B cell (primary cell): ENCODE measurements around the gene TTC21A. TPM values are rescaled to one million over a fixed set of nuclear protein-coding genes. Genes with fewer than 3 reads are reported as not detected.

Experiments used
- ATAC-seq: fragments of 200-7000 bp; cut with Tn5 transposase; one replicate; pipeline ENCODE4 v1.10.0; 2021; ENCODE audit warnings: low read depth, mild to moderate bottlenecking, moderate number of reproducible peaks, moderate library complexity
- CTCF ChIA-PET: fragments of 350-600 bp; sonication (Branson Sonifier 250); formaldehyde crosslinking; loops from one replicate; lab custom pipeline; 2021; ENCODE audit warnings: antibody characterized with exemption, inconsistent platforms; lab: Charles Lee
- POLR2A ChIA-PET: fragments of 350-600 bp; sonication (Branson Sonifier 250); formaldehyde crosslinking; loops from one replicate; lab custom pipeline; 2021; ENCODE audit warnings: antibody characterized with exemption; lab: Charles Lee
- DNase-seq: peaks from one replicate; pipeline ENCODE4 v3.0.0; 2013
- H2AFZ ChIP-seq: 2 replicates; pipeline ENCODE4 v1.6.1; 2012; ENCODE audit warnings: mild to moderate bottlenecking, low read depth, low read length; ENCODE audit not compliant: insufficient read depth, poor library complexity, severe bottlenecking
- H3K27ac ChIP-seq, 2 donors: 1 replicate in 1 of 2; 2 replicates in 1 of 2; pipeline ENCODE4 v1.5.1; 2012 to 2013; ENCODE audit warnings: low read length in 2 of 2, mild to moderate bottlenecking in 2 of 2, moderate library complexity in 1 of 2
- H3K27me3 ChIP-seq, 4 experiments: fragments of 200-600 bp in 1 of 4; sonication (generic) in 1 of 4; replicated peaks in 1 of 4; 1 replicate in 2 of 4; 2 replicates in 2 of 4; pipeline versions ENCODE4 v1.6.1 to v1.7.0; 2013 to 2016; ENCODE audit warnings: low read length in 3 of 4, mild to moderate bottlenecking in 2 of 4, mixed read lengths in 1 of 4, moderate library complexity in 1 of 4; ENCODE audit not compliant: insufficient read depth in 4 of 4, control insufficient read depth in 3 of 4; ENCODE audit errors: control extremely low read depth in 1 of 4
- H3K36me3 ChIP-seq, 2 experiments: replicated peaks in 1 of 2; 1 replicate in 1 of 2; 2 replicates in 1 of 2; pipeline versions ENCODE4 v1.6.1 to v1.7.1; 2013; ENCODE audit warnings: low read length in 1 of 2; ENCODE audit not compliant: insufficient read depth in 2 of 2, control insufficient read depth in 1 of 2; ENCODE audit errors: control extremely low read depth in 1 of 2, extremely low read depth in 1 of 2
- H3K4me1 ChIP-seq, 2 donors: fragments of 200-600 bp in 1 of 2; sonication (generic) in 1 of 2; 1 replicate in 1 of 2; 2 replicates in 1 of 2; pipeline versions ENCODE4 v1.5.1 to v1.6.1; 2013 to 2017; ENCODE audit warnings: low read length in 2 of 2; ENCODE audit not compliant: control insufficient read depth in 2 of 2, insufficient read depth in 2 of 2
- H3K4me2 ChIP-seq: replicated peaks from 2 replicates; pipeline ENCODE3; 2012; ENCODE audit warnings: mild to moderate bottlenecking, low read depth, low read length; ENCODE audit not compliant: poor library complexity, severe bottlenecking
- H3K4me3 ChIP-seq, 5 experiments: fragments of 200-600 bp in 1 of 5; sonication (generic) in 1 of 5; 1 replicate in 3 of 5; 2 replicates in 2 of 5; pipeline versions ENCODE4 v1.5.1 to v1.7.0; 2011 to 2016; ENCODE audit warnings: low read length in 4 of 5, mild to moderate bottlenecking in 4 of 5, low read depth in 2 of 5, control low read depth in 1 of 5, moderate library complexity in 1 of 5; ENCODE audit not compliant: insufficient read depth in 1 of 5; ENCODE audit errors: control extremely low read depth in 1 of 5, extremely low read depth in 1 of 5
- H3K79me2 ChIP-seq: fragments of 200-600 bp; sonication (generic); one replicate; pipeline ENCODE4 v1.6.0; 2016; ENCODE audit warnings: low read length; ENCODE audit not compliant: control insufficient read depth, insufficient read depth
- H3K9ac ChIP-seq: fragments of 200-600 bp; sonication (generic); 2 replicates; pipeline ENCODE4 v1.6.1; 2017; ENCODE audit warnings: mild to moderate bottlenecking, low read length, moderate library complexity
- H3K9me3 ChIP-seq, 3 donors: one replicate each; pipeline versions ENCODE4 v1.6.1 to v1.7.1; 2013; ENCODE audit warnings: low read length in 2 of 3; ENCODE audit not compliant: control insufficient read depth in 2 of 3, insufficient read depth in 1 of 3; ENCODE audit errors: control extremely low read depth in 1 of 3
- H4K20me1 ChIP-seq: 2 replicates; pipeline ENCODE4 v1.6.0; 2012; ENCODE audit warnings: mild to moderate bottlenecking, low read length; ENCODE audit not compliant: insufficient read depth, control insufficient read depth, poor library complexity, severe bottlenecking
- H3K27ac Mint-ChIP-seq: one replicate; pipeline ENCODE4 v1.8.0; 2021; ENCODE audit warnings: mixed read lengths
- H3K27me3 Mint-ChIP-seq: one replicate; pipeline ENCODE4 v1.8.0; 2021; ENCODE audit warnings: mixed read lengths
- H3K4me1 Mint-ChIP-seq: one replicate; pipeline ENCODE4 v1.8.0; 2021; ENCODE audit warnings: mixed read lengths
- H3K4me3 Mint-ChIP-seq: one replicate; pipeline ENCODE4 v1.8.0; 2021; ENCODE audit warnings: mixed read lengths
- H3K9me3 Mint-ChIP-seq: one replicate; pipeline ENCODE4 v1.8.0; 2022; ENCODE audit warnings: mixed read lengths; ENCODE audit not compliant: insufficient read depth
- CTCF ChIP-seq: fragments of 200-600 bp; IDR thresholded peaks from one replicate; pipeline ENCODE4 v1.8.0; 2022; ENCODE audit warnings: antibody characterized with exemption, mild to moderate bottlenecking
- EZH2 ChIP-seq: IDR thresholded peaks from 2 replicates; pipeline ENCODE4 v1.6.1; 2012; ENCODE audit warnings: borderline replicate concordance, low read depth, mild to moderate bottlenecking, moderate library complexity, low read length; ENCODE audit not compliant: insufficient read depth, poor library complexity, severe bottlenecking
- WGBS: methylation state at CpG from one replicate; pipeline ENCODE4 v1.1.5; 2013; ENCODE audit warnings: missing lambda C conversion rate; ENCODE audit not compliant: insufficient coverage; 5-methylcytosine and 5-hydroxymethylcytosine counted together
- intact Hi-C: fragments of 100-400 bp; cut with micrococcal nuclease; formaldehyde crosslinking; loops from one replicate; pipeline ENCODE4 v1.10.0; 2022
- polyA plus RNA-seq: library from polyadenylated mRNA; depleted of rRNA; stranded (reverse); fragments of >200 nt; gene quantifications from 2 replicates; pipeline ENCODE4 v1.2.3, GENCODE V29; 2012
- total RNA-seq, 2 donors: library from RNA; stranded (reverse); fragments of 120-200 nt in 1 of 2; gene quantifications; 1 replicate in 1 of 2; 2 replicates in 1 of 2; pipeline versions ENCODE4 v1.2.3 to v1.2.4, GENCODE V29; 2013 to 2022

Gene TTC21A
- total and polyA plus RNA-seq, 2 donors (not counting 1 experiment from before 2014, with no cell fraction given) = 49.2 to 106 TPM

GRCh38 chr3:39104961-39105686, 2.4 kb upstream of the TTC21A start:
- intact Hi-C loops = loop anchor here (5.0 to 10.0 kb wide), 3 partner anchors 62 to 970 kb away; partner anchors contain the start of genes ACAA1, MYD88 and SLC25A38

More at GRCh38 chr3:39104961-39105686, 2.4 kb upstream of the TTC21A start:
- peaks cover 74% of the 10 kb centered on the region for H3K4me1 Mint-ChIP-seq
- no peak for DNase-seq
- no peaks in the 10 kb centered on the region for H3K27me3 Mint-ChIP-seq
- CTCF ChIA-PET = interaction anchor here (0.9 to 5.0 kb wide), 8 partner anchors 14 to 186 kb away, joined by 3 to 44 read pairs (median 15); no protein-coding TSS in a partner anchor
- POLR2A ChIA-PET = interaction anchor here (0.6 to 1.0 kb wide), 2 partner anchors 22 to 51 kb away, joined by 3 to 4 read pairs; no protein-coding TSS in a partner anchor
- Histone ChIP-seq H2AFZ (no peak overlapping the region), H3K9me3 (no peaks in the 10 kb centered on the region), H3K36me3 (peaks cover 0 to 23% of the 10 kb centered on the region in 2 experiments), H4K20me1 (peaks cover 33% of the 10 kb centered on the region), H3K79me2 (peaks cover 52% of the 10 kb centered on the region), H3K4me1 (peaks cover 40 to 63% of the 10 kb centered on the region in 2 donors), H3K4me2 (peak overlapping the region; percentile 92), H3K4me3 (no peak overlapping the region), H3K27me3 (no peaks in the 10 kb centered on the region), H3K27ac (peak overlapping the region in 1 of 2 donors; percentile 24), H3K9ac (no peak overlapping the region)
- TF ChIP-seq EZH2 (no peak), CTCF (no peak)
- no peaks in the 10 kb centered on the region for H3K9me3 Mint-ChIP-seq
- peak overlapping the region; percentile 88 for H3K4me3 Mint-ChIP-seq
- peak overlapping the region; percentile 80 for H3K27ac Mint-ChIP-seq
- WGBS = 81% methylated on average over 3 of the region's 7 CpGs
- no peak for ATAC-seq
